ENCODE data around the gene AGO3.

DNA sequence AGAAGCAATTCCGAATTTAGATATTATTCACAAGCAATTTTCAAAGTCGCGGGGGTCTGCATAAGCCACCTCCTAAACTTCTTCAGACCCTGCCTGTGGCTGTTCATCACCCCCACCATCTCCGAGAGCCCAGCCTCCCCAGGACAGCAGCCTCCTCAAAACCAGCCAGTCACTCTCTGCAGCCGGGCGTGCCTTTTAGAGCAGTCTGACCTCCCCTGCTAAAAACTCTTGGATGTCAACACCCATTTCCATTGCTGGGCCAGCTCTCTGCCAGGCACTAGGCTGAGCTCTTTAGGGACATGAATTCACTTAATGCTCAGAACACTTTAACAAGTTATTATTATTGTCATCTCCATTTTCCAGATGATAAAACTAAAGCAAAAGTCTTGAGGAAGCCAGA, 169.5 kb downstream of the AGO3 start:
- TF ChIP-seq CTCF (IDR thresholded peaks at IDR 0.05) (no peak), NFE2L2 (conservative IDR thresholded peaks at IDR 0.05; ENCODE audit: low read length) (no peak), BCL3 (IDR thresholded peaks at IDR 0.05) (no peak), POLR2A (IDR thresholded peaks at IDR 0.05; ENCODE audit: low read length) (no peak), ESRRA (IDR thresholded peaks at IDR 0.05; ENCODE audit: borderline replicate concordance, low read length) (no peak), EP300 (IDR thresholded peaks at IDR 0.05) (no peak)
- TF ChIP-seq, protein P1, sequence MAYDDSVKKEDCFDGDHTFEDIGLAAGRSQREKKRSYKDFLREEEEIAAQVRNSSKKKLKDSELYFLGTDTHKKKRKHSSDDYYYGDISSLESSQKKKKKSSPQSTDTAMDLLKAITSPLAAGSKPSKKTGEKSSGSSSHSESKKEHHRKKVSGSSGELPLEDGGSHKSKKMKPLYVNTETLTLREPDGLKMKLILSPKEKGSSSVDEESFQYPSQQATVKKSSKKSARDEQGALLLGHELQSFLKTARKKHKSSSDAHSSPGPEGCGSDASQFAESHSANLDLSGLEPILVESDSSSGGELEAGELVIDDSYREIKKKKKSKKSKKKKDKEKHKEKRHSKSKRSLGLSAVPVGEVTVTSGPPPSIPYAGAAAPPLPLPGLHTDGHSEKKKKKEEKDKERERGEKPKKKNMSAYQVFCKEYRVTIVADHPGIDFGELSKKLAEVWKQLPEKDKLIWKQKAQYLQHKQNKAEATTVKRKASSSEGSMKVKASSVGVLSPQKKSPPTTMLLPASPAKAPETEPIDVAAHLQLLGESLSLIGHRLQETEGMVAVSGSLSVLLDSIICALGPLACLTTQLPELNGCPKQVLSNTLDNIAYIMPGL (CRISPR knock-in tag; IDR thresholded peaks at IDR 0.05; ENCODE audit: borderline replicate concordance), result no peak
